Left lung (tissue), 10 donors: ENCODE measurements around the gene MAP2. TPM values are rescaled to one million over a fixed set of nuclear protein-coding genes. Genes with fewer than 3 reads are reported as not detected.

Experiments used
- ATAC-seq: fragments of 200-7000 bp; cut with Tn5 transposase; one replicate; pipeline ENCODE4 v1.9.1; 2020; ENCODE audit warnings: moderate library complexity
- DNase-seq, 4 donors: peaks; one replicate each; pipeline ENCODE4 v3.0.0-alpha.2; 2013 to 2020
- H3K27ac ChIP-seq, 2 donors: fragments of 200-600 bp; sonication (generic) in 1 of 2; one replicate each; pipeline versions ENCODE4 v1.5.0 to v1.8.0; 2020 to 2021
- H3K27me3 ChIP-seq, 2 donors: fragments of 200-600 bp; sonication (generic) in 1 of 2; one replicate each; pipeline versions ENCODE4 v1.5.0 to v1.8.0; 2020 to 2021
- H3K36me3 ChIP-seq, 2 donors: fragments of 200-600 bp; sonication (generic) in 1 of 2; one replicate each; pipeline versions ENCODE4 v1.5.0 to v1.8.0; 2020 to 2021
- H3K4me1 ChIP-seq, 2 donors: fragments of 200-600 bp; one replicate each; pipeline ENCODE4 v1.8.0; 2021
- H3K4me3 ChIP-seq, 2 donors: fragments of 200-600 bp; sonication (generic) in 1 of 2; one replicate each; pipeline versions ENCODE4 v1.5.0 to v1.8.0; 2020 to 2021; ENCODE audit warnings: mild to moderate bottlenecking in 1 of 2
- H3K9me3 ChIP-seq, 2 donors: fragments of 200-600 bp; sonication (generic) in 1 of 2; one replicate each; pipeline versions ENCODE4 v1.5.0 to v1.8.0; 2020 to 2021
- CTCF ChIP-seq, 2 donors: fragments of 200-600 bp; sonication (generic) in 1 of 2; IDR thresholded peaks; one replicate each; pipeline versions ENCODE4 v1.5.0 to v1.8.0; 2021; ENCODE audit warnings: antibody characterized with exemption in 2 of 2
- intact Hi-C, 2 donors: fragments of 100-400 bp; cut with DNase I; formaldehyde crosslinking; loops; one replicate each; pipeline versions ENCODE4 v1.11.2 to v1.14.2; 2022
- polyA plus RNA-seq, 6 donors: library from polyadenylated mRNA; unstranded; fragments of 120-200 nt; gene quantifications; one replicate each; pipeline ENCODE4 v1.2.1, GENCODE V29; 2013; ENCODE audit not compliant: insufficient read length in 6 of 6
- total RNA-seq, 2 donors: library from RNA; stranded (reverse); fragmentation: NEBNext Ultra II Directional; extraction: Animal tissue kit (Norgen Biotek cat#: 25700); gene quantifications; one replicate each; pipeline ENCODE4 v1.2.1, GENCODE V29; 2021
- donor health status: DM: no; HTN: yes; CAD: no.
- donor health status: DM: no; HTN: no; CAD: no.

The MAP2 gene
- total and polyA plus RNA-seq, 8 donors, result 8.5 to 67.1 (median 11.1) TPM

GRCh38 chr2:209468846-209469245, 45.0 kb downstream of the MAP2 start:
- H3K27ac ChIP-seq, result no peak overlapping the region
- H3K9me3 ChIP-seq, result no peaks in the 10 kb centered on the region
- H3K27me3 ChIP-seq, result no peaks in the 10 kb centered on the region
- DNase-seq (no peak), ATAC-seq (no peak)
- peaks cover 7 to 17% of the 10 kb centered on the region in 2 donors for H3K4me1 ChIP-seq
- H3K36me3 ChIP-seq, result no peaks in the 10 kb centered on the region
- TF ChIP-seq CTCF (IDR thresholded peaks at IDR 0.05), result no peak
- intact Hi-C loops, result no loop called here
- H3K4me3 ChIP-seq, result no peak overlapping the region

GRCh38 chr2:209469481-209469880, 45.6 kb downstream of the MAP2 start:
- no peak for ATAC-seq
- no peaks in the 10 kb centered on the region for H3K36me3 ChIP-seq
- no peaks in the 10 kb centered on the region for H3K27me3 ChIP-seq
- H3K9me3 ChIP-seq, result no peaks in the 10 kb centered on the region
- H3K27ac ChIP-seq, result no peak overlapping the region
- H3K4me1 ChIP-seq, result peaks cover 12 to 24% of the 10 kb centered on the region in 2 donors
- no peak overlapping the region for H3K4me3 ChIP-seq
- TF ChIP-seq CTCF (IDR thresholded peaks at IDR 0.05), result no peak
- intact Hi-C loops, result no loop called here
- no peak for DNase-seq

GRCh38 chr2:209470466-209470865, 46.6 kb downstream of the MAP2 start:
- Histone ChIP-seq H3K4me1 (peaks cover 12 to 25% of the 10 kb centered on the region in 2 donors), H3K9me3 (no peaks in the 10 kb centered on the region), H3K27ac (no peak overlapping the region), H3K4me3 (no peak overlapping the region), H3K36me3 (no peaks in the 10 kb centered on the region), H3K27me3 (no peaks in the 10 kb centered on the region)
- intact Hi-C loops, result no loop called here
- DNase-seq (no peak), ATAC-seq (no peak)
- no peak for TF ChIP-seq CTCF (IDR thresholded peaks at IDR 0.05)

- intact Hi-C loops, result no loop called here
Observed at GRCh38 chr2:209471037-209471436, 47.2 kb downstream of the MAP2 start.

More at GRCh38 chr2:209471037-209471436, 47.2 kb downstream of the MAP2 start:
- TF ChIP-seq CTCF (IDR thresholded peaks at IDR 0.05), result no peak
- DNase-seq (no peak), ATAC-seq (no peak)
- Histone ChIP-seq H3K36me3 (no peaks in the 10 kb centered on the region), H3K9me3 (no peaks in the 10 kb centered on the region), H3K27me3 (no peaks in the 10 kb centered on the region), H3K27ac (no peak overlapping the region), H3K4me1 (peaks cover 12 to 25% of the 10 kb centered on the region in 2 donors), H3K4me3 (no peak overlapping the region)
